SH-SY5Y (cell line): ENCODE results near the gene CDK5RAP1.

Experiments
- GATA2 ChIP-seq: IDR thresholded peaks from 2 replicates; pipeline ENCODE4 v1.6.1; 2011; ENCODE audit warnings: mild to moderate bottlenecking, low read depth, low read length
- GATA3 ChIP-seq: IDR thresholded peaks from 2 replicates; pipeline ENCODE4 v1.6.1; 2011; ENCODE audit warnings: low read depth, mild to moderate bottlenecking, low read length, moderate library complexity

Gene CDK5RAP1

GRCh38 chr20:33310327-33310899 is 90.9 kb downstream of the CDK5RAP1 start:
- TF ChIP-seq GATA3 = no peak
- TF ChIP-seq GATA2 = no peak

GRCh38 chr20:33309631-33310030 is 91.7 kb downstream of the CDK5RAP1 start:
- TF ChIP-seq GATA2 (no peak), GATA3 (no peak)
